Measurements from ENCODE around the gene VN1R5.

The VN1R5 gene

GRCh38 chr1:247299723-247300381 is 44.0 kb downstream of the VN1R5 start:
- no peak overlapping the region for H3K4me3 ChIP-seq
- TF ChIP-seq CTCF (IDR thresholded peaks at IDR 0.05): no peak
- DNase-seq (ENCODE audit: low spot score): no peak
- H3K27ac ChIP-seq: no peak overlapping the region

- DNase-seq (ENCODE audit: low spot score): no peak
- TF ChIP-seq CTCF (IDR thresholded peaks at IDR 0.05): no peak
- Histone ChIP-seq H3K4me3 (no peak overlapping the region), H3K27ac (no peak overlapping the region)
These were observed 44.8 kb downstream of the VN1R5 start for GRCh38 chr1:247300491-247301175.

GRCh38 chr1:247301176-247301540 is 45.3 kb downstream of the VN1R5 start:
- Histone ChIP-seq H3K27ac (no peak overlapping the region), H3K4me3 (no peak overlapping the region)
- no peak for DNase-seq (ENCODE audit: low spot score)
- TF ChIP-seq CTCF (IDR thresholded peaks at IDR 0.05): no peak

- no peak overlapping the region for H3K4me3 ChIP-seq
- DNase-seq (ENCODE audit: low spot score): no peak
- TF ChIP-seq CTCF (IDR thresholded peaks at IDR 0.05): no peak
- no peak overlapping the region for H3K27ac ChIP-seq
These were observed 47.3 kb downstream of the VN1R5 start for GRCh38 chr1:247303216-247303615.

- Histone ChIP-seq H3K27ac (no peak overlapping the region), H3K4me3 (no peak overlapping the region)
- no peak for TF ChIP-seq CTCF (IDR thresholded peaks at IDR 0.05)
- DNase-seq (ENCODE audit: low spot score): no peak
These were observed 48.2 kb downstream of the VN1R5 start for GRCh38 chr1:247304031-247304430.
